HL-60/S4 treated with retinoic acid at 250 ng/mL for 4 days and 3 days (cell line): ENCODE results near the gene SFXN5.

ENCODE experiments used
- in situ Hi-C: fragments of 300-500 bp; cut with MboI; formaldehyde crosslinking; loops from 2 replicates; pipeline ENCODE4 v1.7.0; 2022; ENCODE audit warnings: low sequenced_read_pairs

Gene SFXN5

DNA sequence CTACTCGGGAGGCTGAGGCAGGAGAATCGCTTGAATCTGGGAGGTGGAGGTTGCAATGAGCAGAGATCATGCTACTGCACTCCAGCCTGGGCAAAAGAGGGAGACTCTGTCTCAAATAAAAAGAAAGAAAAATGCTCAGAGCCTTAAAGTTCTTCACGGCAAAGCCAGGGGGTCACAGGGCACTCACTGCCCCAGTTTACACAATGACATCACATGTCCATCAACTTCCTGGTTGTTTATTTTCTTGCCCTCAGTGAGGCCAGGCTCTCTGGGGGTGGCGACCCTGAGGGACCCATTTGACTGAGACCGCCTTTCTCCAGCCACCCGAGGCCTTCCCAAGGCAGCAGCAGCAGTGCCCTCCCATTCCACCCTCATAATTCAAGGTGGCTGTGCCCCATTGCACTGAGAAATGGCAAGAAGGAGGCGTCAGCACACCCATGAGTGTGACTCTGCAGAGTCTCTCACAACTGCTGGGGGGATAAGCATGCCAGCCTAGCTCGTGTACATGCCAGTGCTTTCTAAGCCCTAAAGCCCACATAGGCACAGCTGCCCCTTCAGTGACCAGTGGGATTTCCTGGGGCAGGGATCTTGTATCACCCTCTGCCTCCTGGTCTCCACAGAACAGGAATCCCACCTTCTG, 50.0 kb downstream of the SFXN5 start:
- in situ Hi-C loops, result no loop called here

DNA sequence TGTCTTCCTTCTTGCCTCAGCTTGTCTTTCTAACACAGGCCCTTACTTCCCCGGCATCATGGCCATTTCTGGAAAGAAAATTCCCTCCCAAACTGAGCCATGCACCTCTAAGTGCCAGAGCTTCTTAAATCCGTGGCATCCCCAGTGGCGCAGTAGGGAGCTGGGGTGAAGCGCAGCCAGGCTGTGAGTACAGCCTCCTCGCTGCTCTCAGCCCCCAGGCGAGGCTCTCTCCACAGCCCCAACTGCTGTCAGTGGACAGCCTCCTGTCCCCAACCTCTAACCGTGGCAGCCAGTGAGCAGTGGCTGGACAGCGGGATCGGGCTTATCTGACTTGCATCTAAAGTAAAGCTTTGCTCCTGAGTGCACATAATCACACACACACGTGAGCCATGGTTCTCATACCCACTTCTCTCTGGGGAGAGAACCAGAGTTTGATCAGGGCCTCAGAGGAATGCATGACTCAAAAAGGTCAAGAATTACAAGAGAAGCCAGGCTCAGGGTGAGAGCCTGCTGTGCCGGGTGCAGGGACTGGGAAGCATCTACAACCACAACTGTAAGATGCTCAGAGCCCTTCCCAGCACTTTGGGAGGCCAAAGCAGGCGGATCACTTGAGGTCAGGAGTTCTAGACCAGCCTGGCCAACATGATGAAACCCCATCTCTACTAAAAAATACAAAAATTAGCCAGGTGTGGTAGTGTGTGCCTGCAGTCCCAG, 50.7 kb downstream of the SFXN5 start:
- in situ Hi-C loops, result no loop called here

DNA sequence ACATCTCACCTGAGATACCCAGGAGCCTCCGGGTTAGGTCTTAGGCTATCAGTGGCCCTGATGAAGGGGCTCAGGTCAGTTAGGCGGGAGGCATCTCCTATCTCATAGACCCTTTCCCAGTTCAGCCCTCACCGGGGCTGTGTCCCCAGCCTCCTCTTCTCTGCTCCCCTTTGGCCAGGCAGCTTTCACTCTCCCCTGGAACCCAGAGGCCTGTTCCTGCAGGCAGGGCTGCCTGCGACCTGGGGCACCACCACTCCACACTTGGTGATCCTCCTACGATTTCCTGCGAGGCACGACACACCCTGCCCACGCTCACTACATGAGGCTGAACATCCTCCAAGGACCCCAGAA, 51.2 kb downstream of the SFXN5 start:
- in situ Hi-C loops, result no loop called here

DNA sequence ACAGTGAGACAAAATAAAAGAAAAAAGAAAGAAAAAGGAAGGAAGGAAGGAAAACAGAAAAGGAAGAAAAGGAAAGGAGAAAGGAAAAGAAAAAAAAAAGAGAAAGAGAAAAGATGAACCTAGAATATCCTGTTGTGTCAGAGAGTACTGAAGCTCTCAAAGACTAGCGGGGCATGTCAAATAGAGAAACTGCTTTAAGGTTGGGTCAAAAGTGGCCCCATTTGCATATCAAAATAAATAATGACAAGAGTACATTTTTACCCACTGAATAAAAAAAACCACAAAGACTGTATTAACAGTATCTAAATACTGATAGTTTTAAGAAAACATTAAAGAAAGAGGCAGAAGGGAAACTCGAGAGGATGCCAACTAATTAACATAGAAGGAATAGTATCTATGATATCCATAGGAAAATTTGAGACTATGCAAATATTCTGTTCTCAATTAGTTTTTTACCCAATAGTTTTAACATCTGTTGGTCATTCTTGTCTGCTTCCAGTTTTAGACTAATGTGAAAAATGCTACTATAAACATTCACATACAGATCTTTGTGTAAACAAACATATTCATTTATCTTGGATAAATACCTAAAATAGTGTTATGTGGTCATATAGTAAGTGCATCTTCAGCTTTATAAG, 53.2 kb downstream of the SFXN5 start:
- in situ Hi-C loops, result no loop called here

DNA sequence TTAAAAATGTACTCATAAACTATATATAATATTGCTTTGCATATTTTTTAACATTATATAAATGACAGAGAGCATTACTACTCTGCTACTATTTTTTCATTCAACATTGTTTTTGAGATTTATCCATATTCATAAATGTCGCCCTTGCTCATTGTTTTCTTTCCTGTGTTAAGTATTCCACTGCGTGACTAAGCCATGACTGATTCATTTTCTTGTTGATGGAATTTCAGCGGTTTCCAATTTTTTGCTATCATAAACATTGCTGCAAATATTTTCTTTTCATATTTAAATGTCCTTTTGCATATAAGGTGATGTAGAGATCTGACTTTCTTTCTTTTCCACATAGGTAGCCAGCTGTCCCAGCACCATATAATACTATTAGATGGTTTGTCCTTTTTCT, 57.6 kb downstream of the SFXN5 start:
- in situ Hi-C loops, result no loop called here

DNA sequence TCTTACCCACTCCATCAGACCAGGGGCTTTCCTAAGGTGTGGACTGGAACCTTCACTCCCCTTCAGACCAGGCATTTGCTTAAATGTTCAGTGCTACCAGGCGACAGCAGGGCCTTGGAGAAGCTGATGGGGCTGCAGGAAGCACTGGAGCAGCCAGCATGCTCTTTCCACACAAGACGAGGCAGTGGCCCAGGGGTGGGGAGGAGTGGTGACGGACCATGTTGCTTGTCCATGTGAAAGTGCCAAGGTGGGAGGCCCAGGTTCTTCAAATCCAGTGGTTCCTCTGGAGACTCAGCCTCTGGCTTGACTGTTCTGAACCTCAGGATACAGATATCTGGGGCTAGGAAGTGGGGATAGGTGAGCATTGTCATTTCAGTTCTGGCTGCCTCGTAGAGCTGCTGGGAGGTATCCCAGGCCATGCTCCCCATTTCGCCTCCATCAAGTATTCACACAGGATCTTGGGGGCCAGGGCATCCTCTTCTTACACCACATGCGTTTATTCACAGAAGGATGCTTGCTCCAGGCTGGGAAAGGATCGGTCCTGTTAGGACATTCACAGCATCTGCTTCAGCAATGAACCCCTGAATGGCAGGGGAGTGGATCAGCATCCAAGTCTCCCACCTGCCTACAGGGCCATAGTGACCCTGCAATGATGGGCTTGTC, 62.2 kb downstream of the SFXN5 start:
- in situ Hi-C loops, result no loop called here

DNA sequence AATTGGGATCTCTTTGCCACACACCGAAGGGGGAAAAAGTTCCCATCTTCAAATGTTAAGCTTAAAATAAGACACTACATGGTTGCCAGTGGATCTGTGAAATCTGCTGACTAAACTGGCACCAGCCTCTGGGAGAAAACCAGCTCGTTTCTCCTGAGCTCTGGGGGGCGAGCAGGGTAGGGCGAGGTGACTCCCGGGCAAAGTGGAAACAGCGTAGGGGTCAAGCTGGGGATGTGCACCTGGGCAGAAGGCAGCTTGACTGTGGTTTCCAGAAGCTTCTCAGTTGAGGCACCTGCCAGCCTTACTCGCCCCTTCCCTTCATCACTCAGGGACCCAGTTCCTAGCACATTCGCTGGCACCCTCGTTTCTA, 62.8 kb downstream of the SFXN5 start:
- in situ Hi-C loops, result no loop called here

DNA sequence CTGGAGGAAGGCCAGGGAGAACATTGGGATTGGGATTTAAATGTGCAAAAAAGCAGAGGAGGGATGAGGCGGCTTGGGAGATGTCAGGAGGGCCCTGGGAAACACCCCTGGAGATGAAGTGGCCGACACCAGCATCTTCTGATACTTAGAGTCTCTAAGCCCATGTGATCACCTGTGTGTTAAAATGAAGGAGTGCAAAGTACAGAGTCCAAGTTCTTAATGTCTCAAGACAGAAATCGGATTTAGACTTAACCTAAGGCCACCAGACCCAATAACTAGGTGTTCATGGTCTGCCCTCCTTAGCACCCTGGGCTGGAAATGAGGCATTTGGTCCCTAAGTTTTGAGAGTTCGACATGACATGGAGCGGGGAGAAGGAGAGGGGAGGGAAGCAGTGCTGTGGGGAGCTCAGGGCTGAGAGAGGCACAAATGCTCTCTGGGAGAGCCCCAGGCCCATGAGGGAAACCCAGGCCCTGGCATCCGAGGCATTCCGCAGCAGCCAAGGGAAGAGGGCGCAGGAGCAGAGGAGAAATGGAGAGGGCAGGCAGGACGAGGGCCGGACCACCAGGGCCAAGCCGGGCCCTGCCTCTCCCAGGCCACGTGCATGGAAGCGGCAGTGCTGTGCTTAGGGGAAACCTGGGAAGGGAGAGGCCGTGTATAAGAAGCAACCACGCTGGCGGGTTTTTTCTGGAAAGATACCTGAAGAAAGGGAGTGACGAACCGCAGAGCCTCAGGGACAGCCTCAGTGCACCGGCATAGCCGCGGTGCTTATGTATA, 63.3 kb downstream of the SFXN5 start:
- in situ Hi-C loops, result no loop called here

DNA sequence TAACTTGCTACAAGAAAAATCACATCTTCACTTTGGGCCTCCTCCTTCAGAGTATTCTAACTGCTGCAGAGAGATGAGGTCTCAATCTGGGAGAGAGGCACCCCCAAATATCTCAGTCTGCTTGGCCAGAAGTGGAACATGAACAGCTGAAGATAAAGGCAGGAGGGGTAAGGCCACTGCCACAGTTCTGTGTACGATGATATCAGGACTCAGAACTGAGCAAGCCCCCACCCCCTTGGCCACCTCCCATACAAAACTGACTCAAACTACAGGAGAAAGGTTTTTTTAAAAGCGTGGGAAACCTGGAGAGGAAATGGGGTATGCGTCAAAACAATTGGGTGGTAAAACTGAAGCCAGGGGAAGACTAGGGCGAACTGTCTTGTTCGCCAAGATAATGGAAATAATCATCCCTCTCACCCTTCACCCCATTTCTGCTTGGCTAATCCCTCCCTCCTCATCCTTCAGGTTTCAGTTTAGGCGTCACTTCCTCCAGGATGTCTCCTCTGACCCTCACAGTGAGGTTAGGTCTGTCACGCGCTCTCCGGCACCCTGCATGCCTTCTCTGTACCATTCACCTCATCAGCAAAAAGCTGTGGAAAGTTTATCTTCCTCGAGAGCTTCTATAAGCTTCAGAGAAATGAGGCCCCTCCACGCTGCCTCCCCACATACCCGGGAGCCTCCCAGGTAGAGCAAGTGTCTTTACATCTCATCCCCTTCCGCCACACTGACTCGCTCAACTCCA, 64.4 kb downstream of the SFXN5 start:
- in situ Hi-C loops, result no loop called here

DNA sequence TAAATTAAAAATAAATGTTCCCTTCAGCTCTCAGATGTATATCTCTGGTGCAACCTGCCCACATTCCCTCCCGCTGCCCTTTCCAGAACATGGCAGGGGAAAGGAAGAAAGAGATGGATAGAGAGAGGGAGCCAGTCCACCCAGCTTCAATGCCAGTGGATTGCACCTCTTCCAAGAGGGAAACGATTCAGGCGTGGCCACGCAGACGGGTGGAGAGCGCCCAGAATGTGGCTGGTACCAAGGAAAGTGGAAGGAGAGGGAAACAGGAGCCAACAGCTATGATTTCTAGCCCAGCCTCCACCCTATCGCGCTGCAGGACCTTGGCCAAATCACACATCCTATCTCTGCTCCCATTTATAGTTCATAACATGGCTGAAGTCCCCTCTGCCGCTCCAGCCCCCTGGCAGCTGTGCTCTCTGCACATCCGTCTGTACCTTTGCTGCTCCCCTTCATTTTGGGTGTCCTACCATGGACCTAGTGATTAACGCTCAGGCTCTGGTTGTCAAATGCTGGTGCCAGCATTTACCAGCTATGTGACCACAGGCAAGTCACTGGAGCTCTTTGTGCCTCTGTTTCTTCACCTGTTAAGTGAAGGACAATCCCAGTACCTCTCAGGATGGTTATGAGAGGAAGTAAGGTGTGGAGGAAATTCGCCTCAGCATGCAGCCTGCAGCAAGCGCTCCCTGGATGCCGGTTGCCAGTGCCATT, 66.5 kb downstream of the SFXN5 start:
- in situ Hi-C loops, result no loop called here

DNA sequence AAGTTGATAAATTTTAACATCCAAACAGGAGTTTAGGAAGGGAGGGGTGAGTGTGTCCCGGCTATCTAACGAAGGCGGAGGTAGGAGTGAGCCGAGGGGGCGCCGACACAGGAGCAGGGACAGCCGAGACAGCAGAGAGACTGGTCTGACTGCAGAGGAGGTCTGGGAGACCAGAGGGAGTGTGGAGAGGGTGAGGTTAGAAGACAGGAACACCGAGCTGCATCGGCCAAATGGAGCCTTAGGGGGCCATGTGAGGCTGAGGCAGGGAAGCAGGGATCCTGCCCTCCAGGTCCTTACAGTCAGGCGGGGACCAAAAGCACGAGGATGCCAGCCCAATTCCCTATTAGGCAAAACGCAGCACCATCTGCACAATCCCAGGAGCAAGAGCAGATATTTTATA, 67.0 kb downstream of the SFXN5 start:
- in situ Hi-C loops, result no loop called here

DNA sequence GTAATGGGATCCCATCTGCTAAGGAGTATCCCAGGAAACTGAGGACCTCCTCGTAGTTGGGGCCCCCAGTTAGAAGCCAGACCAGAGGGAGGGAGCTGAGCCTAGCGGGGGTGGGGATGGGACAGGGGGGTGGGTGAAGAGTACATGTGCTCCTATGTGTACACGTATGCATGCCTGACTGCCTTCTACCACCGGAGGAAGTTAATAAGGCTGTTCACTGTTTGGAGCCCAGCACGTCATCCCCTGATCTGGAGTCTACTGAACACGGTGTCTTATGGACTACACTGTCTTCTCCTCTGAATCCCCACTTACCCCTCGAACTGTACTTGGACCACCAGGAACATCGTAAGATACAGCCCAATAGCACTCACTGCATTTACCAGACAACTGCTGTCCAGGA, 68.5 kb downstream of the SFXN5 start:
- in situ Hi-C loops, result no loop called here

DNA sequence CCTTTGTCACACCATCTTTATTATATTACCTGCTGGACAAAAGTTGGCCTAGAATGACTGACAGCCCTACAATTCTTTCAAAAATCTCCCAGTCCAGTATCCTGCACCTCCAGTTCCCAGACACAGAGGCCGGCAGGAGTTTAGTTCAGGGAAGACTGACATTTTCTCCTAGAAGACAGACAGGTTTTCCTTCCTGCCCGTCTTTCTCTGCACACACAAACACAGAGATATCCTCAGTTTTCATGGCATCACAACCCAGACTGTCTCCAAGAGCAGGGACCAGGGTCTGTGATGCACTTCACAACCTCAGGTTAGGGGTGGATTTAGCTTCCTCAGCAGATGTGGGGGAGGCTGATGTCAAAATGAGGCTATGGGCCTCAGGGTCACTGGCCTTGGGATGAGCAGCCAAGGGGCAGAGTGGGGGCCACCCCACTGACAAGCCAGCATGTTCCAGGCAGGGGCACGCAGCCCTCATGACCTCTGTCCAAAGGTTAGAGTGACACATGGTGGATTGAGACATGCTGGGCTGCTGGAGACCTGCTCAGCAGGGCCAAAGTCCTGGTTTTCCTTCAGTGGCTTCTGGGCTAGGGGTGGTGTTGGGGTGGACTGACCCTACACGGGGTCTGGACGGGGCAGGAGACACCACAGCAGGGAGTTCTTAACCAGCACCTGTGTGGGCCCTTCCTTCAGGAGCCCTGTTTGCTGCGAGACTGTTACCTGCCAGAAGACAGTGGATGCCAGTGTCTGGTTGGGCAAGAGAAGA, 70.5 kb downstream of the SFXN5 start:
- in situ Hi-C loops, result no loop called here

DNA sequence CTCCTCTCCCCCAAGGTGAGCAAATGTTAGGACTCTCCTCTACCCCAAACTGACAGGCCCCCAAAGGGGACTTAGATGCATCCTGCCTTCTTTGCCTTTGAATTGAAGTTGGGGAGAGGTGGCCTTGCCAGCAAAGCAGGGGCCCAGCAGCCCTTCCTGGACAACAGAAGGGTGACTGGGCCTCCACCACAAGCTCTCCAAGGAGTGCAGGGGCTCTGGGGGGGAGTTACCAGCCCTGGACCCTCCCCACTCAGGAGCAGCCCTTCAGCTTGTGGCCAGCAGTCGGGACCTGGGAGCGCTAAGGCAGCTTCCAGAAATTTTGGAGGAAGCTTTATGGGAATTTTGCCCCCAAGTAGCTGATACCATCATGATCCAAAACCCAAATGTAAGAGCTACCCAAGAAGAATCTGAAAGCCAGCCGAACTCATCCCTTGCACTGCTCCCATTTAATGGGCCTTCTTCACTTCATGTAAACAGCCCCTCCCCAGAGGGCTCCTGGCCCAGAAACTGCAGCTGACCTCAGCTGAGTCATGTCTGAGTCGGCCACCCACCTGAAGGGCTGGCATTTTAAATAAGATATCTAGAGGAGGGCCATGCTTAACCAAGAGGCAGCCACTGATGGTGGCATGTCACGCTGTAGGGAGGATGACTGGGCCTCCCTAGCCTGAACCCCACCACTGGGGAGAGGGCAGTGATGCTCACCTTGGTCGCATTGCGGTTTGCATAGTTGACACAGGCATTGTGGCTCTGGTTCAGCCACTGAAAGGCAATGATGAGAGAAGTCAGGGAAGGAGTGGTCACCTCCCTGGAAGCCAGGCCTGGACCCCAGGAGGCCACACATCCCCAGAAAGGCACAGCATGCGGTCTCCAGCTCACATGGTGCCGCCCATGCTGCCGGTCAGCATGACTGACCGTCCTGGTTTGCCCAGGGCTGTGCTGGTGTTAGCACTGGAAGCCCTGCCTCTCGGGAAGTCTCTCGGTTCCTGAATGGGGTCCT, 71.5 kb downstream of the SFXN5 start:
- in situ Hi-C loops, result no loop called here

DNA sequence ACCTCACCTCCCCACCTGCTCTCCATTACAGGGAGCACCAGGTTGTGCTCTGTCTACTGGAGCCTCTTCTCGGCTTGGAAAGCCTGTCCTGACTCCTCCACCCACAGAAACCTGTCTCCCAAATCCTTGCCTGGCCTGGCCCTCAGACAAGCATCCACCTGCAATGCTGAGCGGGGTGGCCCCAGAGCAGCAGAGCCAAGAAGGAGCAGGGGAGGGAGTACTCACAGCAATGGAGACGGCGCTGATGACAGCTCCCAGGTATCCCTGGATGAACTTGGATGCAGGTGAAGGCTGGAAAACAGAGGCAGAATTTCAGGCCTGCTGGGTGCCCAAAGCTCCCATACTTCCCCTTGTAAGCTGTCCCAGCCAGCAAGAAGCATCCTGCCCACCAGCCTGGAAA, 72.8 kb downstream of the SFXN5 start:
- in situ Hi-C loops, result no loop called here

DNA sequence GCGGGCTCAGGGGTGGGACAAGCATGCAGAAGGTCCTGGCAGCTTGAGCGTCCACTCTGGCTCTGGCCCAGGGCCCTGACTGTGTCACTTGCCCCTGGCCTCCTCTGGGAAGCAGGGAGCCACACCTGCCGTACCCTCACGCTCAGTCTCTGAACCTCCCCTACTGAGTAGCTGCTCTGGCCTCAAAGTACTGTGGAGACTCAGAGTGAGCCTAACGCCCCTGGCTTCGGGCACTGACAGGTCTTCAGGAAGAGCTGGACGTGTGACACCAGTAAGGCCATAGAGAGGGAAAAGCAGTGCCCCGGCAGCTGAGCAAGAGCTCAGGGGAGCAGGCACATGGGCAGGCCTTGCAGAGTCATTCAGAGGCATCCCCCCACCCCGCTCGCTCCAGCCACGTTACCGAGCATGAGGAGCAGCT, 73.3 kb downstream of the SFXN5 start:
- in situ Hi-C loops, result no loop called here

DNA sequence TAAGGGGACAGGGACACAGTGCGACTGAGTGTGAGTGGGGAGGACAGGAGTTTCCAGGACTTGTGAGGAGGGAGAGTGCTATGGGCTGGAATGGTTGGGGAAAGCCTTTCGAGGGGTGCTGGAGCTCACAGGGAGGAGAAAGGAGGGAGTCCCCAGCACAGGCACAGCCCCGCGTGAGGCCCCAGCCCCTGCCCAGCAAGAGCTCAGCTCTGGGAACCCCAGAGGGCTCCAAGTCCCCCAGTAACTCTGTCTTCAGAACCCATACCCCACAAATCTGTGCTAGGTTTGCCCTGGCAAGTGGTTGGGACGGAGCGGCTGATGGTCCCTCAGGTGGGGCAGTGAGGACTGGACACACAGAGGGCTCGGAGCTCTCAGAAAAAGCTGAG, 75.4 kb downstream of the SFXN5 start:
- in situ Hi-C loops, result no loop called here
